GM12878 (cell line): ENCODE measurements around the gene AKAP13. TPM values are rescaled to one million over a fixed set of nuclear protein-coding genes. Genes with fewer than 3 reads are reported as not detected.

ENCODE experiments used
- ATAC-seq: fragments of 200-7000 bp; cut with Tn5 transposase; 3 replicates; pipeline ENCODE4 v1.9.1; 2020; ENCODE audit warnings: mild to moderate bottlenecking, moderate library complexity
- BruUV-seq: library from RNA; stranded (reverse); fragments of 400-500 nt; replicated peaks from 2 replicates; lab custom pipeline; 2021; lab: Mats Ljungman, UMichigan
- CTCF ChIA-PET: fragments of 300-600 bp; sonication (Branson Sonifier 250); formaldehyde crosslinking; extraction: SDS; loops from one replicate; lab custom pipeline; 2021; ENCODE audit warnings: inconsistent platforms; lab: Yijun Ruan, JAX
- POLR2A ChIA-PET: fragments of 350-600 bp; formaldehyde crosslinking; extraction: SDS; loops from one replicate; lab custom pipeline; 2021; ENCODE audit warnings: inconsistent platforms; lab: Charles Lee
- RAD21 ChIA-PET: fragments of 300-600 bp; sonication (Branson Sonifier 250); formaldehyde crosslinking; loops from one replicate; lab custom pipeline; 2023; ENCODE audit warnings: antibody characterized with exemption; ENCODE audit not compliant: unreplicated experiment; lab: Charles Lee
- SMC1A ChIA-PET: fragments of 300-600 bp; sonication (Branson Sonifier 250); formaldehyde crosslinking; loops from one replicate; lab custom pipeline; 2023; ENCODE audit not compliant: unreplicated experiment, uncharacterized antibody; lab: Charles Lee
- DNase-seq: peaks from one replicate; pipeline ENCODE4 v3.0.0-alpha.2; 2011; ENCODE audit warnings: low read depth, low spot score
- FAIRE-seq: peaks from 3 replicates; lab custom pipeline; 2011; peaks lifted over from hg19 to GRCh38; lab: Jason Lieb, UNC
- H2AFZ ChIP-seq: 2 replicates; pipeline ENCODE4 v1.6.0; 2011; ENCODE audit warnings: low read depth, low read length, control low read depth; ENCODE audit not compliant: control insufficient read depth
- H3K27ac ChIP-seq: 2 replicates; pipeline ENCODE4 v1.5.1; 2011; ENCODE audit warnings: control low read depth; ENCODE audit not compliant: control insufficient read depth, insufficient read depth
- H3K27me3 ChIP-seq, 2 experiments: replicated peaks in 1 of 2; 2 replicates each; pipeline versions ENCODE4 v1.6.0 to v1.6.1; 2011; ENCODE audit warnings: low read length in 1 of 2; ENCODE audit not compliant: control insufficient read depth in 2 of 2, insufficient read depth in 2 of 2
- H3K36me3 ChIP-seq, 2 experiments: 2 replicates each; pipeline ENCODE4 v1.5.1; 2011; ENCODE audit warnings: low read length in 1 of 2; ENCODE audit not compliant: control insufficient read depth in 2 of 2, insufficient read depth in 2 of 2
- H3K4me1 ChIP-seq: 2 replicates; pipeline ENCODE4 v1.6.1; 2011; ENCODE audit warnings: mild to moderate bottlenecking, low read length, moderate library complexity, mixed read lengths; ENCODE audit not compliant: control insufficient read depth, insufficient read depth
- H3K4me2 ChIP-seq: 2 replicates; pipeline ENCODE4 v1.6.0; 2011; ENCODE audit warnings: control low read depth; ENCODE audit not compliant: control insufficient read depth, insufficient read depth
- H3K4me3 ChIP-seq: fragments of 200-600 bp; sonication (generic); 2 replicates; pipeline ENCODE4 v1.5.1; 2016
- H3K79me2 ChIP-seq: 2 replicates; pipeline ENCODE4 v1.6.0; 2011; ENCODE audit warnings: low read length; ENCODE audit not compliant: control insufficient read depth, insufficient read depth
- H3K9ac ChIP-seq: 2 replicates; pipeline ENCODE4 v1.8.0; 2011; ENCODE audit warnings: low read length, control low read depth, mixed read lengths; ENCODE audit not compliant: control insufficient read depth, insufficient read depth
- H3K9me3 ChIP-seq: replicated peaks from 3 replicates; pipeline ENCODE4 v1.5.1; 2011; ENCODE audit warnings: mild to moderate bottlenecking, low read length; ENCODE audit not compliant: control insufficient read depth, insufficient read depth
- H4K20me1 ChIP-seq: 2 replicates; pipeline ENCODE4 v1.6.0; 2011; ENCODE audit not compliant: control insufficient read depth, insufficient read depth
- BMI1 ChIP-seq: fragments of 450-650 bp; IDR thresholded peaks from 2 replicates; pipeline ENCODE4 v1.6.1; 2016; ENCODE audit warnings: mild to moderate bottlenecking, moderate library complexity, borderline replicate concordance
- CHD2 ChIP-seq: IDR thresholded peaks from 2 replicates; pipeline ENCODE4 v1.6.1; 2011; ENCODE audit warnings: low read depth, low read length, improper control_type of control experiment, borderline replicate concordance
- E2F8 ChIP-seq: fragments of 450-650 bp; IDR thresholded peaks from 2 replicates; pipeline ENCODE4 v1.6.1; 2018; ENCODE audit warnings: mild to moderate bottlenecking, low read depth, moderate library complexity; ENCODE audit not compliant: partially characterized antibody
- HDAC6 ChIP-seq: fragments of 200-600 bp; sonication (generic); IDR thresholded peaks from one replicate; pipeline ENCODE4 v1.8.0; 2017; ENCODE audit warnings: antibody characterized with exemption; ENCODE audit not compliant: unreplicated experiment
- SMAD1 ChIP-seq: fragments of 450-650 bp; IDR thresholded peaks from 2 replicates; pipeline ENCODE4 v1.6.1; 2018; ENCODE audit warnings: mild to moderate bottlenecking, low read depth; ENCODE audit not compliant: partially characterized antibody
- SPI1 ChIP-seq: IDR thresholded peaks from 2 replicates; pipeline ENCODE4 v1.6.1; 2011; ENCODE audit warnings: low read depth, mild to moderate bottlenecking, low read length, moderate library complexity, borderline replicate concordance; ENCODE audit not compliant: insufficient read depth
- SUPT20H ChIP-seq: IDR thresholded peaks from 2 replicates; pipeline ENCODE4 v1.6.1; 2011; ENCODE audit warnings: low read depth, mild to moderate bottlenecking, low read length, moderate library complexity, borderline replicate concordance; ENCODE audit not compliant: control insufficient read depth
- ZBTB40 ChIP-seq: fragments of 450-650 bp; IDR thresholded peaks from 2 replicates; pipeline ENCODE4 v1.6.1; 2016; ENCODE audit warnings: mild to moderate bottlenecking, moderate library complexity, borderline replicate concordance
- WGBS: methylation state at CpG from one replicate; pipeline ENCODE4 v1.1.6; 2016; ENCODE audit warnings: low lambda C conversion rate; ENCODE audit not compliant: insufficient replicate concordance, insufficient coverage; ENCODE audit errors: missing lambda C conversion rate; 5-methylcytosine and 5-hydroxymethylcytosine counted together
- in situ Hi-C: fragments of 300-500 bp; cut with MboI; formaldehyde crosslinking; loops from 9 replicates; pipeline ENCODE4 v1.14.3; 2018; ENCODE audit warnings: mixed read lengths
- intact Hi-C: fragments of 100-400 bp; cut with micrococcal nuclease; formaldehyde crosslinking; loops from one replicate; pipeline ENCODE4 v1.14.2; 2022; ENCODE audit not compliant: unreplicated experiment
- polyA plus RNA-seq, 11 experiments: library from polyadenylated mRNA; depleted of rRNA in 4 of 11; unstranded in 6 of 11; stranded (reverse) in 5 of 11; fragments of >200 nt; fragmentation: Nextera tagmentation in 4 of 11; fragmentation: Illumina TruSeq in 1 of 11; extraction: Ambion mirVana in 4 of 11; extraction: Trizol in 1 of 11; gene quantifications; 1 replicate in 1 of 11; 2 replicates in 10 of 11; pipeline versions ENCODE4 v1.2.1 to v1.2.3, GENCODE V29; 2011 to 2016; ENCODE audit warnings: inconsistent platforms in 2 of 11, missing spikeins in 2 of 11, low read depth in 1 of 11
- total RNA-seq, 4 experiments: library from RNA; depleted of rRNA in 3 of 4; stranded (reverse); fragments of >200 nt in 3 of 4; fragmentation: Illumina TruSeq in 1 of 4; extraction: Trizol in 1 of 4; gene quantifications; 2 replicates each; pipeline versions ENCODE4 v1.2.1 to v1.2.3, GENCODE V29; 2013 to 2021

AKAP13 gene
- total and polyA plus RNA-seq, 10 of the 15 experiments (the other 5 are each of a cell fraction or from before 2014, with no cell fraction given) = 14.4 to 74.9 (median 55.1) TPM

GRCh38 chr15:85493260-85493659 is 112.9 kb downstream of the AKAP13 start:
- Histone ChIP-seq H3K36me3 (no peaks in the 10 kb centered on the region; a peak in 1 of 4 replicates), H3K9ac (no peak overlapping the region), H3K79me2 (peaks cover 9% of the 10 kb centered on the region), H3K4me2 (no peak overlapping the region), H3K4me3 (no peak overlapping the region), H3K9me3 (no peaks in the 10 kb centered on the region), H2AFZ (no peak overlapping the region), H3K27me3 (no peaks in the 10 kb centered on the region), H4K20me1 (no peaks in the 10 kb centered on the region; the same call in 1 of the 2 replicates), H3K27ac (no peak overlapping the region), H3K4me1 (peaks cover 16% of the 10 kb centered on the region)
- ATAC-seq (no peak), DNase-seq (no peak), FAIRE-seq (no peak)
- RAD21 ChIA-PET = interaction anchor here (1.3 kb wide), 1 partner anchor 36 kb away, joined by 3 read pairs; no protein-coding TSS in a partner anchor
- no TSS peak for BruUV-seq
- CTCF ChIA-PET = interaction anchor here (1.0 to 2.6 kb wide), 3 partner anchors 10 to 197 kb away, joined by 3 to 19 read pairs (median 4); no protein-coding TSS in a partner anchor
- WGBS = 95% methylated on average over 1 of the region's 1 CpG
- POLR2A ChIA-PET = interaction anchor here (0.6 kb wide), 1 partner anchor 195 kb away, joined by 3 read pairs; no protein-coding TSS in a partner anchor
- TF ChIP-seq ZBTB40 (no peak), SMAD1 (no peak), CHD2 (no peak), HDAC6 (no peak), SUPT20H (no peak), BMI1 (no peak), SPI1 (no peak), E2F8 (no peak)
- SMC1A ChIA-PET = interaction anchor here (0.7 to 2.5 kb wide), 4 partner anchors 11 to 1522 kb away, joined by 3 to 13 read pairs (median 3); no protein-coding TSS in a partner anchor
- intact Hi-C loops = no loop called here
- in situ Hi-C loops = no loop called here
